Mesothelial cell of epicardium (in vitro differentiated cells): ENCODE results near the gene PITPNC1. TPM values are rescaled to one million over a fixed set of nuclear protein-coding genes. Genes with fewer than 3 reads are reported as not detected.
"Not testable (repeated sequence)": the region's sequence is repeated elsewhere in the genome, so short reads cannot be mapped to it uniquely, and the experiment has no call there.

Experiments
- DNase-seq, 2 experiments: peaks; one replicate each; pipeline ENCODE4 v3.0.0; 2021; ENCODE audit warnings: low spot score in 2 of 2; ENCODE audit not compliant: unreplicated experiment in 2 of 2
- H3K27ac Mint-ChIP-seq: 2 replicates; pipeline ENCODE4 v1.8.0; 2021; ENCODE audit warnings: mixed read lengths
- H3K27me3 Mint-ChIP-seq: 2 replicates; pipeline ENCODE4 v1.8.0; 2021; ENCODE audit warnings: low read depth, mixed read lengths
- H3K36me3 Mint-ChIP-seq: 2 replicates; pipeline ENCODE4 v1.8.0; 2021; ENCODE audit warnings: mixed read lengths
- H3K4me1 Mint-ChIP-seq: 2 replicates; pipeline ENCODE4 v1.8.0; 2021; ENCODE audit warnings: mixed read lengths
- H3K4me3 Mint-ChIP-seq: 2 replicates; pipeline ENCODE4 v1.8.0; 2021; ENCODE audit warnings: mild to moderate bottlenecking, moderate library complexity, mixed read lengths
- H3K9me3 Mint-ChIP-seq: 2 replicates; pipeline ENCODE4 v1.8.0; 2021; ENCODE audit warnings: mixed read lengths
- CTCF ChIP-seq: fragments of 200-600 bp; sonication (generic); IDR thresholded peaks from one replicate; pipeline ENCODE4 v1.5.0; 2021; ENCODE audit warnings: antibody characterized with exemption; ENCODE audit not compliant: unreplicated experiment
- total RNA-seq: library from RNA; stranded (reverse); gene quantifications from 3 replicates; pipeline ENCODE4 v1.2.1, GENCODE V29; 2021

The PITPNC1 gene
- 18.3 to 19.9 TPM (median 19.5 TPM) in 3 replicates for total RNA-seq

GRCh38 chr17:67376737-67377487 is at the start of gene PITPNC1:
PITPNC1 (plus strand) TSS chr17:67377281.
- Mint-ChIP-seq H3K9me3 (no peaks in the 10 kb centered on the region), H3K4me1 (peaks cover 25% of the 10 kb centered on the region), H3K27ac (peak within 1 kb of the TSS; percentile 94), H3K27me3 (no peaks in the 10 kb centered on the region), H3K4me3 (peak within 1 kb of the TSS; percentile 82), H3K36me3 (no peaks in the 10 kb centered on the region)
- TF ChIP-seq CTCF, result no peak
- DNase-seq, result peak; percentile 78 to 88

GRCh38 chr17:67328026-67328425 is 49.1 kb upstream of the PITPNC1 start:
- DNase-seq, result no peak
- no peaks in the 10 kb centered on the region for H3K4me1 Mint-ChIP-seq
- H3K9me3 Mint-ChIP-seq, result peaks cover 14% of the 10 kb centered on the region
- H3K36me3 Mint-ChIP-seq, result peaks cover 4% of the 10 kb centered on the region
- H3K27me3 Mint-ChIP-seq, result no peaks in the 10 kb centered on the region
- TF ChIP-seq CTCF, result no peak
- no peak overlapping the region for H3K27ac Mint-ChIP-seq
- H3K4me3 Mint-ChIP-seq, result no peak overlapping the region

GRCh38 chr17:67331381-67332161 is 45.5 kb upstream of the PITPNC1 start:
- peaks cover 14% of the 10 kb centered on the region for H3K9me3 Mint-ChIP-seq
- H3K27me3 Mint-ChIP-seq, H3K4me3 Mint-ChIP-seq, H3K4me1 Mint-ChIP-seq, H3K36me3 Mint-ChIP-seq, H3K27ac Mint-ChIP-seq, DNase-seq: not testable (repeated sequence)

GRCh38 chr17:67332162-67332508 is 44.9 kb upstream of the PITPNC1 start:
- not testable (repeated sequence) for H3K4me1 Mint-ChIP-seq, DNase-seq, H3K27ac Mint-ChIP-seq, H3K36me3 Mint-ChIP-seq, H3K27me3 Mint-ChIP-seq, H3K4me3 Mint-ChIP-seq
- H3K9me3 Mint-ChIP-seq, result peaks cover 14% of the 10 kb centered on the region

- H3K27ac Mint-ChIP-seq, result no peak overlapping the region
- no peak for DNase-seq
- no peaks in the 10 kb centered on the region for H3K9me3 Mint-ChIP-seq
Observed at GRCh38 chr17:67335245-67335835, 41.7 kb upstream of the PITPNC1 start.

GRCh38 chr17:67336859-67337258 is 40.2 kb upstream of the PITPNC1 start:
- no peaks in the 10 kb centered on the region for H3K9me3 Mint-ChIP-seq
- no peak for DNase-seq
- H3K4me3 Mint-ChIP-seq, result no peak overlapping the region
- peaks cover 26% of the 10 kb centered on the region for H3K36me3 Mint-ChIP-seq
- H3K27ac Mint-ChIP-seq, result no peak overlapping the region
- no peaks in the 10 kb centered on the region for H3K27me3 Mint-ChIP-seq
- no peak for TF ChIP-seq CTCF
- peaks cover 2% of the 10 kb centered on the region for H3K4me1 Mint-ChIP-seq

More at GRCh38 chr17:67335245-67335835, 41.7 kb upstream of the PITPNC1 start:
- TF ChIP-seq CTCF, result no peak
- Mint-ChIP-seq H3K27me3 (no peaks in the 10 kb centered on the region), H3K36me3 (peaks cover 14% of the 10 kb centered on the region), H3K4me1 (peaks cover 2% of the 10 kb centered on the region), H3K4me3 (no peak overlapping the region)

- H3K27me3 Mint-ChIP-seq, DNase-seq, H3K4me3 Mint-ChIP-seq, H3K4me1 Mint-ChIP-seq, H3K9me3 Mint-ChIP-seq, H3K27ac Mint-ChIP-seq: not testable (repeated sequence)
- H3K36me3 Mint-ChIP-seq, result peaks cover 32% of the 10 kb centered on the region
Observed at GRCh38 chr17:67338353-67338752, 38.7 kb upstream of the PITPNC1 start.
